GM18517 (cell line): ENCODE data around the gene GPR176.

Source experiments
- ATAC-seq: cut with Tn5 transposase; IDR thresholded peaks from one replicate; pipeline ENCODE4 v1.9.1; 2021; ENCODE audit warnings: mild to moderate bottlenecking, moderate library complexity; ENCODE audit not compliant: unreplicated experiment

The GPR176 gene

DNA sequence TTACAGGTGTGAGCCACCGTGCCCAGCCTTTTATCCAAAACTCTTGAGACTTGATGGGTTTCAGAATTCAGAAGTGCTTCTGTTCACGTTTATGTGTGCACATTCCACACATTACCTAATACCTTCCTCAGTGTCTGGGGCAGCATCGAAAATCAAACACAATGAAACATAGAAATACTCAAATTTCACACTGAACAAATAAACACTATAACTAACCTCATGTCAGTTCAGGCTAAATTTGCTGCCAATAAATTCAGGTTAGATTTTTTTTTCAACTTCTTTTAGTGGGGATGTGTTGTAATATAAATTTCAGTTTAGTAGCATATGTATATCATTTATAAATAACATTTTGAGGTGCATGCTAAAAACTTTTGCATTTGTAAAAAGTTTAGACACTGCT, 16.6 kb upstream of the GPR176 start:
- no peak for ATAC-seq

DNA sequence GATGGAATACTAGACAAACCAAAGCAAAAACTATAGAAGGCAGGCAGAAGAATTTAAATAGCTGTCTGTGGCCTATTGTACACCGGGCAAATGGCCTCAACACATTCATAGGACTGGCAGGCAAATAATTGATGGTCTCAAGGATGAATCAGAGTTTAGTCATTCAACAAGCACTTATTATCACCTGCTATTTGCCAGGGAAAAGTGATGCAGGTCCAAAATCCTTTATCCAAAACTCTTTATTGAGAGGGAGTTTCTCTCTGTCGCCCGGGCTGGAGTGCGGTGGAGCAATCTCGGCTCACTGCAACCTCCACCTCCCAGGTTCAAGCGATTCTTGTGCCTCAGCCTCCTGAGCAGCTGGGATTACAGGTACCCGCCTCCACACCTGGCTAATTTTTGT, 16.1 kb upstream of the GPR176 start:
- no peak for ATAC-seq

DNA sequence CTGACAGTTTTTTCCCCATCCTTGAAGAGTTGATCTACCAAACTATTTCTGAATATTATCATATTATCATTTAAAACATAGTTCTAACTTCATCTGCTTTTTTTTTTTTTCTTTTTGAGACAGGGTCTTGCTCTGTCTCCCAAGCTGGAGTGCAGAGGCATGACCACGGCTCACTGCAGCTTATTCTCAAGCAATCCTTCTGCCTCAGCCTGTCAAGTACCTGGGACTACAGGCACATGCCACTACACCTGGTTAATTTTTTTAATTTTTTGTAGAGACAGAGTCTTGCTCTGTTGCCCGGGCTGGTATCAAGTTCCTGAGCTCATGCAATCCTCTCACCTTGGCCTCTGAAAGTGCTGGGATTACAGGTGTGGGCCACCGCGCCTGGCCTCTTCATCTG, 15.2 kb upstream of the GPR176 start:
- no peak for ATAC-seq

DNA sequence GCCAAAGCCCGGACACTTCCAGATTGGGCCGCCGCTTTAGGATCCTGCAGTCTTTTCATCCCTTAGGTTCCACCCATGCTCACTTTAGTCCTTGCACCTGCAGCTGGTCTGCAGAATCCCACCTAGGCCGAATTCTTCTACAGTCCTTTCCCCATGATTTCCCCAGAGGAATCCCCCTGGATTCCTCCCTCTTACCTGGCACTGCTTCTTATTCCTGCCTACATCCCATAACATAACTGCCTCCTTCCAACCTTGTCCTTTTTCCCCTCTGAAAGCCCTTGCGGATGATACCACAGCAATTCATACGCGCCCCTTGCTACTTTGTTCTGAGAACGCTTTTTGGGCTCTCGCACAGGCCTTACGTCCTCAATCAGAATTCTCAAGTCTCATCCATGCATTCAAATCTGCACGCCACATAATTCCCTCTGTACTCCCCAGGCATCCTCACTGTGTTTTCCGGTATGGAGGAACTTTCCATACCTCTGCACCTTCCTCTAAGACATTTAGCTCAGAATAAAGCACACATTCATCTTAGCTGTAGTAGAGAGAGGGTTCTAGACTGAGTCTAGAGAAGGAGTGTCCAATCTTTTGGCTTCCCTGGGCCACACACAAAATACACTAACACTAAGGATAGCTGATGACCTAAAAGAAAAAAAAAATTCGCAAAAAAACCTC, 14.5 kb upstream of the GPR176 start:
- ATAC-seq, result peak; percentile 11

DNA sequence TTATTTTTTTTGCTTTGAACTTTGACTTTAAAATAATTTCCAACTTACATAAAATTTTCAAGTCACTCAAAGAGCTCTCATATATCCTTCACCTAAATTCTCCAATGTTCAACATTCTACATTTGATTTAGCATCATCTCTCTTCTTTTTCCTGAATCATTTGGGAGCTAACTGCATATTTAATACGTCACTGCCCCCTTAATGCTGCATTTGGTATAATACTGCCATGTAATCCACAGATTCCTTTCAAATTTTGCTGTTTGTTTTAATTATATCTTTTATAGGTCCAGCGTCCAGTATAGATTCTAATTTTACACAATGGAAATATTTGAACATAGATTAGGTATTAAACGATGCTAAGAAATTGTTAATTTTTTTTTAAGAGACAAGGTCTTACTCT, 11.5 kb upstream of the GPR176 start:
- ATAC-seq, result no peak

DNA sequence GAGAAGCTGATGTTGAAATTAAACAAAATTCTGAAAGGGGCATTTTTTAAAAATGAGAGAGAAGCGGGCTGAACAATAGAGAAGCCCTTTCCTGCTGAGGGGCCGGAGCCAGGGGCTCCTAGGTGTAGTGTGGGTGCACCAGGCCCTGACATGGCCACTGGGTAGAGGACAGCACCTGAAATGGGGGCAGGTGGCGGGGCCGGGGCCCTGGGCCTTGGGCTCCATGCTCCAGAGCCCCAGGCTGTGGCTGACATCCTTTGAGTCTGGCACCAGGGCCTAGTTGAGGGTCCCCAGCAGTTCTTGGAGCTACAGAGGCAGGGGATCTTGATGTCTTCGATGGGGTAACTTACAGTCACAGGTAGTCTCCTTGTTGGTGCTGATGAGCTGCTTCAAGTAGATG, 6.5 kb upstream of the GPR176 start:
- ATAC-seq, result no peak

DNA sequence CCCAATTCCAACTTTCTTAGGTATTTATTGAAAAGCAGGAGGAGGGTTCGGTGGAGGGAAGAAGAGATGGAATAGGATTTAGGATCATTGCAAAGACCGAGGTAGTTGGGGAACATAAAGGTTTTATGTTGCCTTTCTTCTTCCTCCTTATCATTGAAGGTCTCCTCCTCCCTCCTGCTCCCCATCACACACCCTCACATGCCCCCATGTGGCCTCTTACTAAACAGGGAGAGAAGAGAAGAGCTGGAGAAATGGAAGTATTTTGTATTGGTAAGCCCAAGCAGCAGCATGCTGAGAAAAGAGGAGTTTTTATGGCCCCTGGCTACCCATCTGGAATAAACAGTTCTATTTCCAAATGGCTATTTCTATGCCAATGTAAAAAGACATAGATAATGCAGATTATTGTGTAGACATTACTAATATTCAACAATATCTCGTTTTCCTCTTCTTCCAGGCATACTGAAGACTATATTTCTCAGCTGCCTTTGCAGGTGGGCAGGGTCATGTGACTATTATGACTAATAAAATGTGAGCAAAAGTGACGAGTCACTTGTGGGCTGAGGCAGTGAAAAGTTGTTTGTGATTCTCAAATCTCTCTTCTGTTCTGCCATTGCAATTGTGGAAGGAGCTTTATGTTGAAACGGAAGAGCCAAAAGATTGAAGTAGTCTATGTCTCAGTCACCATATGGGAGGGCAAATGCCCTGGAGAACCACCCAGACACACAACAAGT, 5.2 kb upstream of the GPR176 start:
- ATAC-seq, result no peak

DNA sequence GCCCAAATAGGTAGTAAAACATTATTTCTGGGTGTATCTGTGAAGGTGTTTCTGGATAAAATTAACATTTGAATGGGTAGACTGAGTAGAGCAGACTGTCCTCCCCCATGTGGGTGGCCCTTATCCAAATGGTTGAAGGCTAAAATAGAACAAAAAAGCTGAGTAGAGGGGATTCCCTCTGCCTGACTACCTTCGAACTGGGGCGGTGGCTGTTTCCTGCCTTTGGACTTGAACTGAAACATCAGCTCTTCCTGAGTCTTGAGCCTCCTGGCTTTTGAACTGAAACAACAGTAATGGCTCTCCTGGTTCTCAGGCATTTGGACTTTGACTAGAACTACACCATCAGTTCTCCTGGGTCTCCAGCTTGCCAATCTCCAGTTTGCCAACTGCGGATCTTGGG, 4.4 kb upstream of the GPR176 start:
- ATAC-seq, result no peak

DNA sequence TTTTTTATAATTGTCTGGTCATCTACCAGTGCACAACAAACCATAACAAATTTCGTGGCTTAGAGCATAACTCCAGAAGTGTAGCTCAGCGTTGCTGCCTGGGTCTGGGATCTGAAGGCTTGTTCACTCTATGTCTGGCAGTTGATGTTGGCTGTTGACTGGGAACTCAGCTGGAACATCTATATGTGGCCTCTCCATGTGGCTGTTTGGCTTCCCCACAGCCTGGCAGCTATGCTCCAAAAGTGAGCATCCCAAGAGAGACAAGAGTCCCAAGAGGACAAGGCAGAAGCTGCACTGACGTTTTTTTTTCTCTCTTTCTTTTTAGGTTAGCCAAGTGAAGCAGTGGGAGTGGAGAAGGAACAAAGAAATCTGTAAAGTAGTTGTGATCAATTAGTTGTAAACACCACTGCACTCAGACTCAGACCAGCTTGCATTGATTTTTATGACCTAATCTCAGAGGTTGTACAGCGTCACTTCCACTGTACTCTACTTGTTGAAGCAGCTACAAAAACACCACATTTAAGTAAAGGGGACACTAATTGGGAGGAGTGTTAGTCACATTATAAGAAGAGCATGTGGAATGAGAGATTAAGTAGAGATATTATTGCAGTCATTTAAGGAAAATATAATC, 2.5 kb upstream of the GPR176 start:
- no peak for ATAC-seq

DNA sequence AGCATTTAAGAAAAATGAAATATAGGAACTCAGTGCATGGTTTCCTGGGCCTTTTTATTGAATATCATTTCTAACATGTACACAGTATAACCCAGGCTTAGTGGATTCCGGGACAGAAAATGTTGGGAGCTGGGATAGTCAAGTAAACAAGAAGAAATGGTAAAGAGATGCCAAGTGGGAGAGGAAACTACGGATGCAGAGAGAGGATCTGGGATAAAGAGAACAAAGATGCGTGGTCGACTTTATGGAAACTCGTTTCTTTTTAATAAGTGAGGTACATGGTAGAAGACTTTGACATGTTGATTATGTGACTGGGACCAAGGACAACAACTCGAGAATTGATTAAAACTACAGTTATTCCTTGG, 1.2 kb upstream of the GPR176 start:
- no peak for ATAC-seq

DNA sequence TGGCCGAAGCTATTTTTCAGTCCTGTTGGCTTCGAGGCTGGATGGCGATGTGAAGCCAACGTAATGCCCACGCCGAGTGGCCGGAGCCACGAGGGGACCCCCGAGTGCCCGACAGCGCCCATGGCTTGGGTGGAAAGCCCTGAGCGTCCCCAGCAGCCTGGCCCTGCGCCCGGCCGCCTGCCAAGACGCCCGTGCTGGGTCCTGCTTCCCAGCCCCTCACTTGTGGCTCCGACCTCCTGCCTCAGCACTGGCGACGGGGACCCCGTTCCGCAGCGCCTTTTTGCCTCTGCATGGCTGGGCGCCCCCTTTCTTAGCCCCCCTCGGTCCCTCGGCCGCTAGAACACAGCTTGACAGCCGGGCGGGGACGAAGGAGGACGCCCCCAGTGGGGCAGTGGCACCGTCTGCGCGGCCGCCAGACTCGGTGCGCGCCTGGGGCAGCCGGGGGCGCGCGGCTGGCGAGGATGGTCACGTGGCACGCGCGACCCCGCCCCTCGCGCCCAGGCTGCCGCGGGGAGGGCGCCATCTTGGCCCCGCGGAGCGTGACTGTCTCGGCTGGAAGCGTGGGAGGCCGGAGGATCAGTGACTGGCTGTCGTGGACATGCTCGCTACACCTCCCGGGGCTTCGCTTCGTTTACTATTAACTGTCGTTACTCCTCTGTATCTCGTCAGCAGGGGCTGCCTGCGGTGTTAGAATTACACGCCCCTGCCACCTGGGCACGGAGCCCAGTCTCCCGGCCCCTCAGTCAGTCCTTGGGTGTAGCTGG, 626 bp upstream of the GPR176 start:
- ATAC-seq, result peak; percentile 81

DNA sequence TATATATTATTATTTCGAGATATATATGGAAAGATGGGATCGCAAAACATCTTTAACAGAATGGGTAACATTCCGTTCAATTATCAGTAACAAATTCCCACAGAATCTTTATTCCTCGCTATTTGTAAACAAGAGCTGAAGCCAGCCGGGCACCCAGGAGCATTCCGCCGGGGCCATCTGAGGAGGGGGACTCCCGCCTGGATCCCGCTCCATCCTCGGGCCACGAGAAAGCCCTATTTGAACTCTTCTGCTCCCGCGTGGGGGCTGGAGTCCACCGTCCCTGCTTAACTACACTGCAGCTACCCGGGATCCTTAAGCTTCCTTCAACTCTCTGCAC, 687 bp downstream of the GPR176 start:
- ATAC-seq, result no peak

DNA sequence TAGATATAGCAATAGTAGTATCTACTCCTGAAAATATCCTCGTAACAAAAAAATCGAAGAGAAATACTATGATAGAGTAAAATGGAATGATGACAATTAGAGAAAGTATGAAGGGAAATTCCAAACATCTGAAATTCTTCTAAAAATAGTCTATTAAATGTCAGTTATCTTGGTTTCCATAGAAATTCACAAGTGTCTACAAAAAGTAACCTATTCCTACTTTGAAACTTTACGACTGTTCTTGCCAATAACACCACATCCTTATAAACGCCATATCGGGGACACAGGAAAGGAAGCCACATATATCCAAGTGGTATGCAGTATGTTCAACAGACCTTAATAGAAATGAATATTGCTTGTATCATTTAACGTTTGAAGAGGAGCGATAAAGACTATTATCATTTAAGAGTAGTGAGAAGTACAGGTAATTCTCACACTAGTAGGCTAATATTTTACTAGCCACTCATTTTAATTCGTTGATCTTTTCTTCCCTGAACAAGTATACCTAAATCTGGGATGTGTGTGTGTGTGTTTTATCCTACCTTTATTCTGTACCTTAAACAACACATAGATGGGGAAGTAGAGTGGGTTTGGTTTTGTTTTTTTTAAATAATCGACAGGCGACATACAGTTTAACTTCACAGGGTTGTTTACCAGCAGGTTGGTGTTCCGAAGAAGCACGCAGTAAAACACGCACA, 1.2 kb downstream of the GPR176 start:
- ATAC-seq, result no peak

DNA sequence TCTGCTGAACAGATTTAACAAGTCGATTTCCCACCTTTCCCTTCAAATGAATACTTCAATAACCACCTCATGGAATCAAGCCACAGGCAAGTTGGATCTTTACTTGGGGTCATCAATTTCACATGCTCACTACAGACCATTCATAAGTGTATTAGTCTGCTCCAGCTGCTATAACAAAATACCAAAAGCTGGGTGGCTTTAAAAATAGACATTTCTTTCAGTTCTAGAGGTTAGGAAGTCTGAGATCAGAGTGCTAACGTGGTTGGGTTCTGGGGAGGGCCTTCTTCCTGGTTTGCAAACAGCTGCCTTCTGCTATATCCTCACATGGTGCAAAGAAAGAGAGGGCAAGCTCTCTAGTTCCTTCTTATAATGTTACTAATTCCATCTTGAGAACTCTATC, 5.1 kb downstream of the GPR176 start:
- ATAC-seq, result no peak

DNA sequence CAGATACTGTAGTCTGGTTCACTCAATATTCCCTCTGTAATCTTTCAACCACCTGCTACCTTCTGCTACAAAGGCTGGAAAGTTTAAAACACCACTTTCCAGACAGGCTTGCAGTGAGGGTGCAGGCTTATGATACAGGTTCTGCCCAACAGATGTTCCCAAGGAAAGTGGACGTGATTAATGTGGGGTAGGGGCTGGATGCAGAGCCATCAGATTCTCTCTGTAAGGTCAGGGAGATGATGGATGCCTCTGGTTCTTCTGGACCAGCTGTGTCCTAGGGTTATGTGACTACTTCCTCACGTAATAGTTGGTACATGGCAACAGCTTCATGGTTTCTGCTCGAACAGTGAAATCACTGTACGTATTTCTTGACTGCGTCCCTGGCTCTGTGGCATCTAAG, 11.1 kb downstream of the GPR176 start:
- no peak for ATAC-seq

DNA sequence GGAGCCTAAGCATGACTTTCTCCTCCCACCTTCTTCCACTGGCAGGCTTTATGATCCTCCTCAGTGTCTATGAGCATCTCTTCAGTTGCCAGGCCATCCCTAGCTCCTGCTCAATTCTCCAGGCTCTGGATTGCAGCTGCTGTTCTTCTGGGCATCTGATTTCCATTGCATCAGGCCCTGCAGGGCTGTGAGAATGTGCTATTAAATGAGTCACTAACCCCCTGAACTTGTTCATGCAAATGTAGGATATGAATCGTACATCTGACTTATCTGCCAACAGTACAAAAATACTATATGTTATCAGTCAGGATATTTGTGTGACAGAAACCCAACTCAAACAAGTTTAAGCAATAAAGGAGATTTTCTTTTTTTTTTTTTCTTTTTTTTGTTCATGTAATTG, 11.9 kb downstream of the GPR176 start:
- no peak for ATAC-seq

DNA sequence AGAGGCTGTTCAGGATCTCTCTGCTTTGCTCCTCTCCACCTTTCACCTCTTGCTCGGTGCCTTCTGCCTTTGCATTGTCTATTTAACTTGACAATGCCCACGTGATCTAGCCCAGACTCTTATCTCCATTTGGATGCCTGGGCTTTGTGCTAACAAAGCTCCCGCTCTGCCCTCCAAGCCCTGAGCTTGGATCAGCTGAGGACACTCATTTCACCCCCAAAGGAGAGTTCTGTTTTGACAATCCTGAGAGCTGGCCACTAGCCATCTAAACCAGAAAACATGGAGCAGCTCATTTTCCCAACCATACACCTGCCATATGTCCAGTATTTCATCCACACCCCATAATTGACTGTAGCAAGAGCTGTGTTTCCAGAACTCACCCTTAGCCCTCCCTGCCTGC, 12.8 kb downstream of the GPR176 start:
- ATAC-seq, result no peak

DNA sequence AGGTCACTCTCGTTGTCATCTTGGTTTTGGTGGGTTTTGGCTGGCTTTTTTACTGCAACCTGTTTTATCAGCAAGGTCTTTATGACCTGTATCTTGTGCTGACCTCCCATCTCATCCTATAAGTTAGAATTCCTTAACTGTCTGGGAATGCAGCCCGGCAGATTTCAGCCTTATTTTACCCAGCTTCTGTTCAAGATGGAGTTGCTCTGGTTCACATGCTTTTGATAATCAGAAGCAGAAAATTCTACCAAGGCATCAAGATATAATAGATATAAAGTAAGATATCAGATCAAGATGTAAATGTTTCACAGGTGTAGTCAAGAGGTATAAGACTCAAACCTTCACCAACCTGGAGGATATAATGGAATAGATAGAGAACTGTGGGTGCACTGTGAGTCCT, 16.0 kb downstream of the GPR176 start:
- ATAC-seq, result no peak

DNA sequence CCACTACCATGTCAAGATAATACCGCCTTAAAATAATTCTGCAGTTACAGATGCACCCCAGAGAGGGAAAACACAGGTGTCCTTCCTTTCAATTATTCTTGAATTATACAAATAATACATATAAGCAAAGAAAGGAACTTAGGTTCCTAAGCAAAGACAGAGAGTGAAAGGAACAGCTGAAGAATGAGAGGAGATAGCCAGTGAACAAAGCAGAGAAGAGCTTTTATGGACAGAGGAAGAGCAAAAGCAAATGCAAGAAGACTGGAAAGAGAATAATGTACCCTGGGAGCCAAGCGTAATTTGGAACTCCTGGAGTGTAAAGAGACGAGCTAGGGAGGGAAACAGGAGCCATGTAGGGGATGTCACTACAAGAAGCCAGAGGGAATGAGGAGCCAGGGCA, 21.7 kb downstream of the GPR176 start:
- ATAC-seq, result no peak

DNA sequence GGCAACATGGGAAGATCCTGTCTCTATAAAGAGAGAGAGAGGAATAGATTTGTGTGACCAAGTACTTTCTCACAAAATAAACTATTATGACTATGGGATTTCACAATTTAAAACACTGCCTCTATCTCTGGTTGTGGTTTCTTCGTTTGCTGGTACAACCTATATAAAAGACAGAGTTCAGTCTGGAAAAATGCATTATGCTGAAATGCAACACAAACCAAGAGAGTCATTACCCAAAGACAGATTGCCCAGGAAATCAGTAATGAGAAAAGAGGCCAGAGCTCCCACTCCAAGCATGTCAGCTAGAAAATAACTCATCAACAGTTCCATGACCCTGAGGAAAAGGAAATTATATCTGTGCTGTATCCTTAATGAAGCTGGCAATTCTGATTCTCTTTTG, 23.2 kb downstream of the GPR176 start:
- no peak for ATAC-seq

DNA sequence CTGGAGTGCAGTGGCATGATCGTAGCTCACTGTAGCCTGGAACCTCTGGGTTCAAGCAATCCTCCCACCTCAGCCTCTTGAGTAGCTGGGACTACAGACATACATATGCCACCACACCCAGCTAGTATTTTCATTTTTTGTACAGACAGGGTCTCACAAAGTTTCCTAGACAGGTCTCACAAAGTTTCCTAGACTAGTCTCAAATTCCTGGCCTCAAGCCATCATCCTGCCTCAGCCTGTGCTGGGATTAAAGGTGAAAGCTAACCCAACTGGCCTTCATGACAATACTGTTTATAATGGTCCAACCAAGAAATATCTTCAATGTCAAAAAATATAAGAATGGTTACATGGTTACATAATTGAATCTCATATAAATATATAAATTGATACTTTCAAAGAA, 24.0 kb downstream of the GPR176 start:
- ATAC-seq, result no peak
